PC-3 (cell line): ENCODE measurements around the gene MXI1.

Experiments
- EZH2 ChIP-seq: fragments of 300-600 bp; sonication (generic); IDR thresholded peaks from one replicate; pipeline ENCODE4 v1.6.1; 2017; ENCODE audit warnings: antibody characterized with exemption, mild to moderate bottlenecking, low read length; ENCODE audit not compliant: unreplicated experiment
- EZH2phosphoT487 ChIP-seq: fragments of 300-600 bp; sonication (generic); IDR thresholded peaks from 2 replicates; pipeline ENCODE4 v1.6.1; 2018; ENCODE audit warnings: mild to moderate bottlenecking, antibody characterized with exemption, low read length, borderline replicate concordance
- TF ChIP-seq, protein P1 (sequence below): fragments of 300-600 bp; sonication (generic); conservative IDR thresholded peaks from 2 replicates; pipeline ENCODE4 v1.5.1; 2017; ENCODE audit warnings: antibody characterized with exemption, low read depth, mild to moderate bottlenecking, low read length

DNA sequence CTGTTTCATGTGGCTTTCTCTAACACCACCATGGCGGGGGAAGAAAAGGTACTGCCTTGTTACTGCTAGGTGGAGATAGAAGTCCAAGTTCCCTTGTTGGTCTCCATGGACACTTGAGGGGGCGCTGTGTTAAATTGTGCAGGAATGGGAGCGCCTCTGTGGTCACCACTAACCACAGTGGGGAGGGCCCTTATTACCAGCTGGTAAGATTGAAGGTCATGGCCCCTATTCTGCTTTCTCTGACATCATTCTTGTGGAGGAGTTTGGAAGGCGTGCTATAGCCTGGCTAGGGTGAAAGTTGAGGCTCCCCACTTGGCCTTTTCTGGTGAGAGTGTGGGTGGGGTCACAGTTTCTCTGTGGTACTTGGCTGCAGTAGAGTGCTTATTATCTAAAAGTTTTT is 14.9 kb upstream of the MXI1 start:
- TF ChIP-seq, protein P1, sequence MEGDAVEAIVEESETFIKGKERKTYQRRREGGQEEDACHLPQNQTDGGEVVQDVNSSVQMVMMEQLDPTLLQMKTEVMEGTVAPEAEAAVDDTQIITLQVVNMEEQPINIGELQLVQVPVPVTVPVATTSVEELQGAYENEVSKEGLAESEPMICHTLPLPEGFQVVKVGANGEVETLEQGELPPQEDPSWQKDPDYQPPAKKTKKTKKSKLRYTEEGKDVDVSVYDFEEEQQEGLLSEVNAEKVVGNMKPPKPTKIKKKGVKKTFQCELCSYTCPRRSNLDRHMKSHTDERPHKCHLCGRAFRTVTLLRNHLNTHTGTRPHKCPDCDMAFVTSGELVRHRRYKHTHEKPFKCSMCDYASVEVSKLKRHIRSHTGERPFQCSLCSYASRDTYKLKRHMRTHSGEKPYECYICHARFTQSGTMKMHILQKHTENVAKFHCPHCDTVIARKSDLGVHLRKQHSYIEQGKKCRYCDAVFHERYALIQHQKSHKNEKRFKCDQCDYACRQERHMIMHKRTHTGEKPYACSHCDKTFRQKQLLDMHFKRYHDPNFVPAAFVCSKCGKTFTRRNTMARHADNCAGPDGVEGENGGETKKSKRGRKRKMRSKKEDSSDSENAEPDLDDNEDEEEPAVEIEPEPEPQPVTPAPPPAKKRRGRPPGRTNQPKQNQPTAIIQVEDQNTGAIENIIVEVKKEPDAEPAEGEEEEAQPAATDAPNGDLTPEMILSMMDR: peak; percentile 13; the same call in 1 of the 2 replicates
- TF ChIP-seq EZH2phosphoT487 (no peak), EZH2 (no peak)
